ENCODE measurements around the gene ADAMTSL4. TPM values are rescaled to one million over a fixed set of nuclear protein-coding genes. Genes with fewer than 3 reads are reported as not detected.

ADAMTSL4 gene
- total and polyA plus RNA-seq, 2 of the 8 experiments (the other 6 are each of a cell fraction or from before 2014, with no cell fraction given) = 4.2 to 5.4 TPM

DNA sequence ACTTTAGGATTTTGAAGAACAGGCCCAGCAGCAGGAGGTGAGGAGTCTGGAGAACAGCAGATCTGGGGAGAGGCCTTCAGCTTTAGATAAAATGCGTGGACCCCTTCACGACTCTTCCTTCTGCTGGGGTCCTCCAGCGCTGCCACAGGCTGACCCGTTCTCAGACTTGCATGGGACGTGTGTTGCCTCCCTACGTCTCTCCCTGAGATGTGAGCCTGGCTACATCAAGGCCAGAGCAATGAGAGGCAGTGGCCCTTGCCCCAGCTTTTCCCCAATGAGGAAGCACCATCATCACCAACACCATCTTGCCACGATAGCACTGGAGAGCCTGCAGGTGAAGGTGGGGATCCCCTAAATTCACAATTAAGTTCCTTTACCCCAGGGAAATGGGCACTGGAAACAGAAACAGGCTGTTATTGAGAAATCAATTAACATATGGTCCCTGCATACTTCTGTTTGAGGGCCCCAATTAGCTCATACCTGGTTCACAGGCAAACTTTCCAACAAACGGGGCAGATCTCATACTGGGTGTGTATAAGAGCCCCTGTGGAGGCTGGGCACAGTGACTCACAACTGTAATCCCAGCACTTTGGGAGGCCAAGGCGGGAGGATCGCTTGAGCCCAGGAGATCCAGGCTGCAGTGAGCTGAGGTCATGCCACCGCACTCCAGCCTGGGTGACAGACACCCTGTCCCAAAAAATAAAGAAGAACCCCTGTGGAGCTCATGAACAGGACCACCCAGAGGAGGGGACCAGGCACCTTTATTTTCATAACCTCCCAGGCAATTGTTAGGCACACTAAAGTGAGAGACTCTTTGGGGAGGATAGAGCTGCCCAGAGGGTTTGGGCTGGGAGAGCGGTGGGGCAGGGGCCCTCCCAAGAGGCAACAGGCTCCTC lies 12.1 kb upstream of the ADAMTSL4 start:
- Histone ChIP-seq H3K23me2 (ENCODE audit: low read depth, low read length) (no peaks in the 10 kb centered on the region), H3K79me1 (ENCODE audit: low read depth, low read length) (no peaks in the 10 kb centered on the region), H4K5ac (ENCODE audit: insufficient read length, low read depth, low read length) (no peak overlapping the region), H3K4ac (replicated peaks; ENCODE audit: insufficient read length, low read depth, low read length) (no peak overlapping the region), H3K23ac (ENCODE audit: insufficient read length) (no peak overlapping the region), H2BK120ac (replicated peaks; ENCODE audit: low read depth, low read length) (no peak overlapping the region), H3K56ac (replicated peaks; ENCODE audit: insufficient read length, low read depth, low read length) (no peak overlapping the region), H2BK12ac (ENCODE audit: low read depth, low read length) (0 out of 2 replicates have a peak overlapping the region, but pooled peaks have one; percentile 30), H4K91ac (replicated peaks; ENCODE audit: insufficient read length, low read length) (peak overlapping the region; percentile 34), H2BK15ac (ENCODE audit: low read length) (no peak overlapping the region), H4K8ac (ENCODE audit: extremely low read depth, insufficient read depth, low read length) (peak overlapping the region; percentile 60; the same call in 1 of the 2 replicates), H2BK20ac (ENCODE audit: low read length) (no peak overlapping the region), H2AK5ac (ENCODE audit: low read depth, low read length) (no peak overlapping the region), H3K4me2 (ENCODE audit: insufficient read depth in 1 of 2, low read depth in 2 of 2, low read length in 2 of 2) (no peak overlapping the region), H2AFZ (ENCODE audit: low read length) (peak overlapping the region; percentile 16; the same call in 1 of the 2 replicates), H3K18ac (ENCODE audit: extremely low read depth, low read length) (no peak overlapping the region; the same call in 1 of the 2 replicates), H2BK5ac (ENCODE audit: low read depth, low read length) (peak overlapping the region; percentile 35; the same call in 1 of the 2 replicates), H3K36me3 (ENCODE audit: control insufficient read depth in 2 of 4, insufficient read depth in 4 of 4, low read length in 3 of 4) (no peaks in the 10 kb centered on the region), H3K9me3 (ENCODE audit: insufficient read depth in 2 of 2, low read depth in 1 of 2, low read length in 1 of 2) (no peaks in the 10 kb centered on the region), H3K4me1 (replicated peaks in 1 of 4; ENCODE audit: control insufficient read depth in 3 of 4, insufficient read depth in 4 of 4, low read length in 3 of 4) (peaks cover 0 to 8% (median 3%) of the 10 kb centered on the region in 4 experiments; a peak in 6 of 7 replicates), H3K27me3 (replicated peaks in 1 of 4; ENCODE audit: control insufficient read depth in 3 of 4, extremely low read depth in 1 of 4, insufficient read depth in 3 of 4, low read length in 3 of 4) (no peaks in the 10 kb centered on the region), H4K20me1 (replicated peaks in 1 of 2; ENCODE audit: control insufficient read depth in 1 of 2, insufficient read depth in 2 of 2, low read length in 2 of 2) (no peaks in the 10 kb centered on the region), H3K4me3 (ENCODE audit: extremely low read depth in 1 of 4, insufficient read depth in 2 of 4, low read depth in 3 of 4, low read length in 4 of 4) (no peak overlapping the region), H3K79me2 (ENCODE audit: control insufficient read depth in 1 of 2, insufficient read depth in 2 of 2, low read length in 2 of 2) (no peaks in the 10 kb centered on the region), H3K14ac (ENCODE audit: insufficient read length) (no peak overlapping the region), H3K9ac (replicated peaks in 1 of 4; ENCODE audit: extremely low read depth in 1 of 4, low read depth in 3 of 4, low read length in 3 of 4) (no peak overlapping the region), H3K27ac (ENCODE audit: low read depth, low read length) (no peak overlapping the region)
- FAIRE-seq (no peak), DNase-seq (ENCODE audit: low read depth in 1 of 2, low spot score in 2 of 2) (no peak)
- CTCF ChIA-PET (ENCODE audit: partially characterized antibody) = interaction anchor here (1.1 to 14.2 kb wide), 12 partner anchors 8 to 271 kb away, joined by 3 to 253 read pairs (median 6); partner anchors contain the start of genes ADAMTSL4, CTSK, ECM1 and FALEC
- 90% methylated on average over 11 of the region's 12 CpGs; no CpG with 5 or more reads in 1 of the 2 experiments for WGBS, 2 experiments (ENCODE audit: extremely low coverage in 1 of 2, insufficient coverage in 1 of 2, insufficient read length in 1 of 2, insufficient replicate concordance in 2 of 2, low coverage in 1 of 2, low lambda C conversion rate in 2 of 2, missing lambda C conversion rate in 1 of 2)
- TF ChIP-seq KDM4A (IDR thresholded peaks at IDR 0.05; ENCODE audit: low read depth, low read length, severe bottlenecking) = no peak
- TF ChIP-seq GABPA (IDR thresholded peaks at IDR 0.05; ENCODE audit: borderline replicate concordance, insufficient read depth, low read length) = no peak
- TF ChIP-seq EGR1 (IDR thresholded peaks at IDR 0.05; ENCODE audit: borderline replicate concordance, low read depth, low read length) = no peak
- no peak for TF ChIP-seq TAF1 (IDR thresholded peaks at IDR 0.05; ENCODE audit: low read depth, low read length)
- POLR2A ChIA-PET (ENCODE audit: partially characterized antibody) = interaction anchor here (0.9 to 6.7 kb wide), 9 partner anchors 13 to 275 kb away, joined by 3 to 39 read pairs (median 4); partner anchors contain the start of genes ADAMTSL4 and MCL1
